Tibial nerve (tissue), 4 donors: ENCODE data around the gene GSN. TPM values are rescaled to one million over a fixed set of nuclear protein-coding genes. Genes with fewer than 3 reads are reported as not detected.

Experiments used
- DNase-seq, 2 donors: peaks; one replicate each; pipeline ENCODE4 v3.0.0-alpha.2; 2019; ENCODE audit warnings: low spot score in 2 of 2
- H3K27ac ChIP-seq, 4 donors: fragments of 200-600 bp; sonication (generic) in 3 of 4; one replicate each; pipeline ENCODE4 v1.5.1; 2017 to 2019; ENCODE audit warnings: mild to moderate bottlenecking in 1 of 4
- H3K27me3 ChIP-seq, 2 donors: fragments of 200-600 bp; sonication (generic) in 1 of 2; one replicate each; pipeline versions ENCODE4 v1.5.1 to v1.6.0; 2017 to 2019
- H3K36me3 ChIP-seq, 3 donors: fragments of 200-600 bp; sonication (generic); one replicate each; pipeline ENCODE4 v1.5.1; 2018 to 2019
- H3K4me1 ChIP-seq, 4 donors: fragments of 200-600 bp; sonication (generic) in 3 of 4; one replicate each; pipeline ENCODE4 v1.5.1; 2017 to 2019
- H3K4me3 ChIP-seq, 4 donors: fragments of 200-600 bp; sonication (generic) in 3 of 4; one replicate each; pipeline ENCODE4 v1.5.1; 2017 to 2019; ENCODE audit warnings: mild to moderate bottlenecking in 1 of 4, moderate library complexity in 1 of 4
- H3K9me3 ChIP-seq, 4 donors: fragments of 200-600 bp; sonication (generic) in 3 of 4; one replicate each; pipeline ENCODE4 v1.5.1; 2017 to 2019
- EP300 ChIP-seq, 2 donors: sonication (generic); formaldehyde crosslinking; IDR thresholded peaks; one replicate each; pipeline ENCODE4 v1.6.1; 2017; ENCODE audit warnings: antibody characterized with exemption in 2 of 2, mild to moderate bottlenecking in 1 of 2
- POLR2A ChIP-seq, 2 donors: fragments of 450-650 bp; IDR thresholded peaks; one replicate each; pipeline ENCODE4 v1.6.1; 2017; ENCODE audit warnings: antibody characterized with exemption in 2 of 2, mild to moderate bottlenecking in 2 of 2, moderate library complexity in 2 of 2
- WGBS, 2 donors: methylation state at CpG; one replicate each; pipeline ENCODE4 v1.1.5; 2018; 5-methylcytosine and 5-hydroxymethylcytosine counted together
- total RNA-seq, 4 donors: library from RNA; depleted of rRNA; stranded (reverse); fragments of >200 nt; gene quantifications; one replicate each; pipeline ENCODE4 v1.1.0, GENCODE V29; 2016
- TF ChIP-seq, protein P1 (sequence below), 5 experiments: fragments of 200-600 bp in 3 of 5; fragments of 450-650 bp in 2 of 5; sonication (generic) in 3 of 5; IDR thresholded peaks; one replicate each; pipeline ENCODE4 v1.5.1; 2016 to 2019; ENCODE audit warnings: antibody characterized with exemption in 5 of 5, mild to moderate bottlenecking in 3 of 5, moderate library complexity in 2 of 5

Gene GSN
- total RNA-seq, 4 donors from 2014 or later, result 1,899 to 6,678 (median 4,539) TPM

DNA sequence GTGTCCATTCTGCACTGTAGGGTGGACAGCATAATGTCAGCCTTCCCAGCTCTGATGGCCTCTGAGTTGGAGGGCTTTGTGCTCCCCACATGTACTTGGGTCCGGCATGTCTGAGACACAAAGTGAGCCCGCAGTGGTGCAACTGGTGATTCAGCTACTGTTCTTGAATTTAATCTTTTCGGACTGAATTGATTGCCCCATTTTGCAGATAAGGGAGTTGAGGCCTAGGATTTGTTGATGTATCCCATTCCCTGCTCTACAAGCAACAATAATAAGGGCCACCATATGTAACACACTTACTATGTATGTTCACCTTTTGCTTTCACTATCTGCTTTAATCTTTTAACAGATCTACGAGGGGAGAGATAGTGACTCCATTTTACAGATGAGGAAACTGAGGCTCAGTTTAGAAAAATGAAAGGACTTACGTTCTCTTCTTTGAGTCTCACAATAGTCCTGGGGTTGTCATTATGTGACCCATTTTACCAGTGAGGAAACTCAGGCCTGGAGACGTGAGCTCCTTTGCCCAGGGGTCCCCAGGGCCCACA, 4.5 kb downstream of the GSN start:
- 59 to 80% methylated on average over 6 of the region's 6 CpGs for WGBS, 2 donors
- H3K4me3 ChIP-seq, result no peak overlapping the region

DNA sequence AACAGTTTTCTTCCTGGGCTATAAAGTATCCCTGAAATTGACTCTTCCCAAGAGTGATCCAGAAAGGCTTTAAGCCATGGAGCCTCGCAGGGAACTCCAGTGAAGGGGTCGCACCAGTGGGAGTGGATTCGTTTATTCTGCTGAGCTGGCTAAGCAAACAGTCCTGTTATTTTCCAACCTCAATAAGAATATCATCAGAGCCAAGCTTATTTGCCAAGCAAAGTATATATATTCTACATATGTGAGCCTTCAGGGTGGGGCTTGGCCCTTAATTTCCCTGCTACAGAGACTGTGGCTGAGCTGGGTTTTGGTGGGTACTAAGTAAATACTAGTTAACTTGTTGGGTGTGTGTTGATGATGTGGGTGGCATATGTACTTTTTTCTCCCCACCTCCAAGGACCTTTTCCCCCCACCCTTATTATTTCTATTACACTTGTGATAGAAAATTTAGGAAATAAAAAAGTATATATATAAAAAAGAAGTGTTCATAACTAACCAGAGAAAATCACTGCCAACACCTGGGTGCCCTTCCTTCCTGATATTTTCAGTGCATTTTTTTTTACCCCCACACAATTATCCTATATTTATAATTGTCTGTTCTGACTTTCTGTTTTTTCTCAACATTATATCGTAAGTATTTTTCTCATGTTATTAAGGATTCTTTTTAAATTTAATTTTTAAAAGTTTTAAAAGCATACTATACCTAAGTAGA, 5.3 kb downstream of the GSN start:
- Histone ChIP-seq H3K27me3 (no peaks in the 10 kb centered on the region), H3K9me3 (no peaks in the 10 kb centered on the region), H3K4me3 (no peak overlapping the region), H3K27ac (peak overlapping the region; percentile 53 to 99 (median 80)), H3K36me3 (no peaks in the 10 kb centered on the region), H3K4me1 (peaks cover 4 to 89% (median 66%) of the 10 kb centered on the region in 4 donors)
- TF ChIP-seq EP300 (IDR thresholded peaks at IDR 0.05), result no peak
- TF ChIP-seq, protein P1, sequence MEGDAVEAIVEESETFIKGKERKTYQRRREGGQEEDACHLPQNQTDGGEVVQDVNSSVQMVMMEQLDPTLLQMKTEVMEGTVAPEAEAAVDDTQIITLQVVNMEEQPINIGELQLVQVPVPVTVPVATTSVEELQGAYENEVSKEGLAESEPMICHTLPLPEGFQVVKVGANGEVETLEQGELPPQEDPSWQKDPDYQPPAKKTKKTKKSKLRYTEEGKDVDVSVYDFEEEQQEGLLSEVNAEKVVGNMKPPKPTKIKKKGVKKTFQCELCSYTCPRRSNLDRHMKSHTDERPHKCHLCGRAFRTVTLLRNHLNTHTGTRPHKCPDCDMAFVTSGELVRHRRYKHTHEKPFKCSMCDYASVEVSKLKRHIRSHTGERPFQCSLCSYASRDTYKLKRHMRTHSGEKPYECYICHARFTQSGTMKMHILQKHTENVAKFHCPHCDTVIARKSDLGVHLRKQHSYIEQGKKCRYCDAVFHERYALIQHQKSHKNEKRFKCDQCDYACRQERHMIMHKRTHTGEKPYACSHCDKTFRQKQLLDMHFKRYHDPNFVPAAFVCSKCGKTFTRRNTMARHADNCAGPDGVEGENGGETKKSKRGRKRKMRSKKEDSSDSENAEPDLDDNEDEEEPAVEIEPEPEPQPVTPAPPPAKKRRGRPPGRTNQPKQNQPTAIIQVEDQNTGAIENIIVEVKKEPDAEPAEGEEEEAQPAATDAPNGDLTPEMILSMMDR (IDR thresholded peaks at IDR 0.05), result no peak
- 42 to 63% methylated on average over 4 of the region's 4 CpGs for WGBS, 2 donors
- DNase-seq, result no peak

More for the DNA sequence above, 4.5 kb downstream of the GSN start:
- TF ChIP-seq, protein P1 (IDR thresholded peaks at IDR 0.05), result no peak
- TF ChIP-seq EP300 (IDR thresholded peaks at IDR 0.05), result no peak
- no peak for TF ChIP-seq POLR2A (IDR thresholded peaks at IDR 0.05)
- peak overlapping the region; percentile 53 to 99 (median 80) for H3K27ac ChIP-seq
- no peaks in the 10 kb centered on the region for H3K9me3 ChIP-seq
- DNase-seq, result no peak
- H3K36me3 ChIP-seq, result no peaks in the 10 kb centered on the region
- H3K27me3 ChIP-seq, result no peaks in the 10 kb centered on the region
- H3K4me1 ChIP-seq, result peaks cover under 1 to 85% (median 59%) of the 10 kb centered on the region in 4 donors

DNA sequence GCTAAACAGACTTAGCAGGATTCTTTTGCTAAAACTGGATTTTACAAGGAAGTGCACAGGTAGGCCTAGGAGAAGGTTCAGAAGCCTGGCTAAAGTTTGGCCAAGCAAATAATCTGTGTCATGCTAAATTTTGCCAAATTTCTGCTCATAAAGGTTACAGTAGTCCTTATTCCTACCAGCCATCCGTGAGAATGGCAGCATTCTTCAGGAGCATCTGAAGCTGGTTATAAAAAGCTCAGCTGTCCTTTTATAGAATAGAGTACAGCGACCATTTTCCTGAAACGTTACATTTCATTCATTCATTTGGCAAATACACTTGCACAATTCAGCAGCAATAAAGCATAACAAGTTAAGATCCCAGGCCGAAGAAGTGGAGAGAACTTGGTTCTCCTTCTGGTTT, 6.9 kb downstream of the GSN start:
- Histone ChIP-seq H3K36me3 (no peaks in the 10 kb centered on the region), H3K27me3 (no peaks in the 10 kb centered on the region), H3K9me3 (no peaks in the 10 kb centered on the region), H3K27ac (peak overlapping the region; percentile 19 to 99 (median 76)), H3K4me1 (peaks cover 10 to 99% (median 81%) of the 10 kb centered on the region in 4 donors), H3K4me3 (no peak overlapping the region)
- TF ChIP-seq POLR2A (IDR thresholded peaks at IDR 0.05), result no peak
- TF ChIP-seq EP300 (IDR thresholded peaks at IDR 0.05), result no peak
- TF ChIP-seq, protein P1 (IDR thresholded peaks at IDR 0.05), result no peak
- no peak for DNase-seq
- WGBS, 2 donors, result 42 to 52% methylated on average over 4 of the region's 4 CpGs

DNA sequence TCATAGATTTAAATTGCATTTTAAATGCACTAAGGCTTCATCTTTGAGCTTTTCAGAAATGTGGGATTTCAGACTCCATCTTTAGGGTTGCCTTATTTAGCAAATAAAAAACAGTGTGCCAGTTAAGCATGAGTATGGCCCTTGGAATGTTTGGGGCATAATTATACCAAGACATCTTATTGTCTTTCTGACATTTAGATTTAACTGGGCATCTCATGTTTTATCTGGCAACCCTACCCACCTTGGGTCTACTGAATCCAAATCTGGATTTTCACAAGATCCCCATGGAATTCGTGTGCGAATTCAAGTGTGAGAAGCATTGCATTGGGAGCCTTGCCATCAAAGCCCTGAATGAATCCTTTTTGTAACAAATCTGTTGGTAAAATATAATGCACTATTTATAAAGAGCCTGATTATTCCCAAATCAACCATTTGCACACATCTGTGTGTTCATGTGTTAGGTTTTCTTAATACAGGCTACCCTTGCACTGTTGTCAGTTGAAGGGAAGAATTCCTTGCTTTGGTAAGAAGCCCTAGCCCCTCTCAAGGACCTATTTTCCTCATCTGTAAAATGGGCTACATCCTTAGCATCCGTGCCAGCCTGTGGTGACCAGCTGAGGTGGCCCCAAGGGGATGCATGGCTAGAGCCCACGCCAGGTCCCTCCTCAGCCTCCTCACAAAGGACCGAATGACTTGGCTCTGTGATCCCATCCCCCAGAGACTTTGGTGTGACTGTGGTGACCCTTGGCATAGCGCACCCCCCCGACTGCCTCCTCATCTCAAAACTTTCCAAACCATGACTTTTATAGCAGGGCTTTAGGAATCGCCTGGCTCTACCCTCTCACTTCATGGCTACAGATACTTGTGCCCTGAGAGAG, 8.1 kb downstream of the GSN start:
- no peak for TF ChIP-seq POLR2A (IDR thresholded peaks at IDR 0.05)
- TF ChIP-seq EP300 (IDR thresholded peaks at IDR 0.05), result peak in 1 of 2 donors; percentile 17
- 33 to 45% methylated on average over 8 of the region's 8 CpGs for WGBS, 2 donors
- Histone ChIP-seq H3K4me1 (peaks cover 10 to 99% (median 87%) of the 10 kb centered on the region in 4 donors), H3K27ac (peak overlapping the region; percentile 49 to 99 (median 92)), H3K27me3 (no peaks in the 10 kb centered on the region), H3K4me3 (no peak overlapping the region), H3K9me3 (no peaks in the 10 kb centered on the region), H3K36me3 (no peaks in the 10 kb centered on the region)
- DNase-seq, result no peak

DNA sequence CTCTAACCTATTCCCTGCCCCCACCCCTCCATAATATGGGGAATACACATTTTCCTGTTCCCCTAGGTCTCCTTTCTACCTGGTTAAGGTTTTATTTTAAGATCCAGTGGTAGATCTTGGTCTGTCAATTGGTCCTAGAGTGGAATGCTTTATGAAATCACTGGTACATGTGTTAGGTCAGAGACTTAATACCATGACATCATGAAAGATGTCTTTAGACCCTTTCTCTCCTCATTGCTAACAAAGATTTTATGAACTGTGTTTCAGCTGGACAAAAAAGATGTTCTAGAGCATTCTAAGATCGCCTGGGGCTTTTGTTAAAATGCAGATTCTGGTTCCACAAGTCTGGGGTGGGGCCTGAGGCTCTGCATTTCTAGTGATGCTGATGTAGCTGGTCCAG, 9.1 kb downstream of the GSN start:
- H3K4me3 ChIP-seq, result no peak overlapping the region
- no peaks in the 10 kb centered on the region for H3K27me3 ChIP-seq
- 95% methylated on average over 1 of the region's 1 CpG for WGBS, 2 donors
- DNase-seq, result no peak
- H3K36me3 ChIP-seq, result no peaks in the 10 kb centered on the region
- no peaks in the 10 kb centered on the region for H3K9me3 ChIP-seq
- TF ChIP-seq EP300 (IDR thresholded peaks at IDR 0.05), result no peak
- TF ChIP-seq, protein P1 (IDR thresholded peaks at IDR 0.05), result no peak
- no peak for TF ChIP-seq POLR2A (IDR thresholded peaks at IDR 0.05)
- H3K4me1 ChIP-seq, result peaks cover 10 to 99% (median 90%) of the 10 kb centered on the region in 4 donors
- H3K27ac ChIP-seq, result peak overlapping the region in 3 of 4 donors; percentile 86 to 99 (median 98)
